Liver (tissue), 9 donors: ENCODE data around the gene KCNJ10. TPM values are rescaled to one million over a fixed set of nuclear protein-coding genes. Genes with fewer than 3 reads are reported as not detected.

Experiments used
- DNase-seq: peaks from one replicate; pipeline ENCODE4 v3.0.0-alpha.2; 2017; ENCODE audit warnings: low spot score
- H3K27ac ChIP-seq, 2 donors: one replicate each; pipeline ENCODE4 v1.7.0; 2013; ENCODE audit warnings: inconsistent platforms in 2 of 2, low read length in 2 of 2, control low read depth in 1 of 2, low read depth in 1 of 2, mild to moderate bottlenecking in 1 of 2
- H3K27me3 ChIP-seq, 4 donors: one replicate each; pipeline versions ENCODE4 v1.6.1 to v1.7.0; 2013; ENCODE audit warnings: low read length in 3 of 4, inconsistent platforms in 1 of 4, mild to moderate bottlenecking in 1 of 4, moderate library complexity in 1 of 4; ENCODE audit not compliant: control insufficient read depth in 4 of 4, insufficient read depth in 4 of 4
- H3K36me3 ChIP-seq, 4 donors: one replicate each; pipeline versions ENCODE4 v1.6.1 to v1.7.0; 2013; ENCODE audit warnings: low read length in 3 of 4, mild to moderate bottlenecking in 3 of 4, low read depth in 1 of 4, moderate library complexity in 1 of 4; ENCODE audit not compliant: control insufficient read depth in 4 of 4, insufficient read depth in 3 of 4
- H3K4me1 ChIP-seq, 4 donors: one replicate each; pipeline versions ENCODE4 v1.6.1 to v1.7.0; 2013; ENCODE audit warnings: low read length in 3 of 4, mild to moderate bottlenecking in 3 of 4, moderate library complexity in 1 of 4; ENCODE audit not compliant: control insufficient read depth in 4 of 4, insufficient read depth in 4 of 4
- H3K4me3 ChIP-seq, 3 donors: one replicate each; pipeline versions ENCODE4 v1.6.1 to v1.7.0; 2013; ENCODE audit warnings: low read length in 3 of 3, control low read depth in 1 of 3, low read depth in 1 of 3, mild to moderate bottlenecking in 1 of 3
- H3K9ac ChIP-seq, 2 donors: one replicate each; pipeline ENCODE4 v1.7.0; 2013; ENCODE audit warnings: low read length in 2 of 2, mild to moderate bottlenecking in 2 of 2, moderate library complexity in 2 of 2, control low read depth in 1 of 2, low read depth in 1 of 2
- H3K9me3 ChIP-seq, 4 donors: one replicate each; pipeline versions ENCODE4 v1.6.1 to v1.7.0; 2013; ENCODE audit warnings: low read length in 3 of 4; ENCODE audit not compliant: control insufficient read depth in 4 of 4
- CTCF ChIP-seq: fragments of 150-350 bp; IDR thresholded peaks from 2 replicates; pipeline ENCODE4 v1.5.1; 2017; ENCODE audit warnings: improper control_type of control experiment, low read depth, low read length; ENCODE audit not compliant: missing input control
- EGR1 ChIP-seq, 2 donors: IDR thresholded peaks; 2 replicates each; pipeline ENCODE4 v1.6.1; 2016 to 2018; ENCODE audit warnings: antibody characterized with exemption in 2 of 2, low read depth in 2 of 2
- FOXA2 ChIP-seq: IDR thresholded peaks from 2 replicates; pipeline ENCODE4 v1.6.1; 2016; ENCODE audit warnings: antibody characterized with exemption
- GABPA ChIP-seq, 2 donors: IDR thresholded peaks in 1 of 2; conservative IDR thresholded peaks in 1 of 2; 2 replicates each; pipeline ENCODE4 v1.6.1; 2016; ENCODE audit warnings: antibody characterized with exemption in 2 of 2, mild to moderate bottlenecking in 1 of 2, moderate library complexity in 1 of 2
- HNF4A ChIP-seq, 2 donors: conservative IDR thresholded peaks; 2 replicates each; pipeline ENCODE4 v1.6.1; 2016; ENCODE audit warnings: antibody characterized with exemption in 2 of 2, mild to moderate bottlenecking in 2 of 2
- HNF4G ChIP-seq: IDR thresholded peaks from 2 replicates; pipeline ENCODE4 v1.6.1; 2016; ENCODE audit warnings: antibody characterized with exemption
- JUND ChIP-seq, 2 donors: IDR thresholded peaks; 2 replicates each; pipeline ENCODE4 v1.6.1; 2016; ENCODE audit warnings: antibody characterized with exemption in 2 of 2
- MAX ChIP-seq: IDR thresholded peaks from 2 replicates; pipeline ENCODE4 v1.6.1; 2016; ENCODE audit warnings: antibody characterized with exemption
- NR2F2 ChIP-seq: IDR thresholded peaks from 2 replicates; pipeline ENCODE4 v1.6.1; 2016; ENCODE audit warnings: antibody characterized with exemption
- RAD21 ChIP-seq, 2 donors: IDR thresholded peaks; 2 replicates each; pipeline ENCODE4 v1.6.1; 2016; ENCODE audit warnings: antibody characterized with exemption in 2 of 2, mild to moderate bottlenecking in 2 of 2
- REST ChIP-seq: IDR thresholded peaks from 2 replicates; pipeline ENCODE4 v1.6.1; 2016; ENCODE audit warnings: antibody characterized with exemption, mild to moderate bottlenecking
- RXRA ChIP-seq, 2 donors: IDR thresholded peaks; 2 replicates each; pipeline ENCODE4 v1.6.1; 2017 to 2018; ENCODE audit warnings: antibody characterized with exemption in 2 of 2, mild to moderate bottlenecking in 1 of 2
- SP1 ChIP-seq: IDR thresholded peaks from 2 replicates; pipeline ENCODE4 v1.6.1; 2018; ENCODE audit warnings: antibody characterized with exemption, mild to moderate bottlenecking
- TAF1 ChIP-seq: conservative IDR thresholded peaks from 2 replicates; pipeline ENCODE4 v1.6.1; 2016; ENCODE audit warnings: antibody characterized with exemption, mild to moderate bottlenecking
- ZBTB33 ChIP-seq: IDR thresholded peaks from 2 replicates; pipeline ENCODE4 v1.6.1; 2016; ENCODE audit warnings: antibody characterized with exemption
- WGBS: extraction: QIAGEN DNeasy Blood & Tissue Kit; methylation state at CpG from one replicate; pipeline ENCODE4 v1.1.7; 2013; 5-methylcytosine and 5-hydroxymethylcytosine counted together
- polyA plus RNA-seq, 2 donors: library from polyadenylated mRNA; stranded (reverse) in 1 of 2; unstranded in 1 of 2; fragments of 200-250 nt in 1 of 2; fragments of >200 nt in 1 of 2; fragmentation: Nextera tagmentation in 1 of 2; extraction: Ambion mirVana in 1 of 2; gene quantifications; one replicate each; pipeline versions ENCODE4 v1.2.1 to v1.2.3, GENCODE V29; 2013 to 2015
- total RNA-seq, 2 donors: library from RNA; depleted of rRNA; stranded (reverse); fragments of >200 nt; gene quantifications; one replicate each; pipeline ENCODE4 v1.2.3, GENCODE V29; 2014
- donor health status: healthy.
- donor health status: healthy.
- donor health status: healthy.
- donor health status: healthy.
- donor health status: healthy.

Gene KCNJ10
- total and polyA plus RNA-seq, 4 donors: 0.48 to 1.6 (median 0.52) TPM

- Histone ChIP-seq H3K27me3 (no peaks in the 10 kb centered on the region), H3K9me3 (no peaks in the 10 kb centered on the region), H3K4me3 (no peak within 1 kb of the TSS), H3K4me1 (peaks cover 0 to 5% (median 2%) of the 10 kb centered on the region in 4 donors), H3K9ac (no peak within 1 kb of the TSS), H3K27ac (no peak within 1 kb of the TSS), H3K36me3 (no peaks in the 10 kb centered on the region)
- no peak for DNase-seq
- 83% methylated on average over 11 of the region's 11 CpGs for WGBS
- TF ChIP-seq RAD21 (IDR thresholded peaks at IDR 0.05) (no peak), CTCF (no peak), HNF4G (no peak), MAX (no peak), SP1 (no peak), TAF1 (no peak), HNF4A (conservative IDR thresholded peaks at IDR 0.05) (no peak), NR2F2 (no peak), EGR1 (IDR thresholded peaks at IDR 0.05; ENCODE audit: low read depth in 2 of 2) (no peak), JUND (IDR thresholded peaks at IDR 0.05) (no peak), RXRA (IDR thresholded peaks at IDR 0.05) (no peak), FOXA2 (no peak), GABPA (IDR thresholded peaks at IDR 0.05 in 1 of 2, conservative IDR thresholded peaks at IDR 0.05 in 1 of 2) (no peak), ZBTB33 (no peak), REST (no peak)
These were observed 116.1 kb downstream of the KCNJ10 start, which contains the start of gene SLAMF9 for GRCh38 chr1:159953536-159954515. Gene SLAMF9 (minus strand): TSS chr1:159954237. CDS start chr1:159954137, 100 bp downstream.
